HG03039 (cell line): ENCODE measurements around the gene NAALADL2.
A peak's percentile ranks its signal among the peaks of the same experiment; 100 is the strongest.
"Not testable (repeated sequence)": the region's sequence is repeated elsewhere in the genome, so short reads cannot be mapped to it uniquely, and the experiment has no call there.

Experiments
- ATAC-seq: cut with Tn5 transposase; IDR thresholded peaks from one replicate; pipeline ENCODE4 v1.9.1; 2021; ENCODE audit warnings: mild to moderate bottlenecking, moderate library complexity; ENCODE audit not compliant: unreplicated experiment

NAALADL2 gene

DNA sequence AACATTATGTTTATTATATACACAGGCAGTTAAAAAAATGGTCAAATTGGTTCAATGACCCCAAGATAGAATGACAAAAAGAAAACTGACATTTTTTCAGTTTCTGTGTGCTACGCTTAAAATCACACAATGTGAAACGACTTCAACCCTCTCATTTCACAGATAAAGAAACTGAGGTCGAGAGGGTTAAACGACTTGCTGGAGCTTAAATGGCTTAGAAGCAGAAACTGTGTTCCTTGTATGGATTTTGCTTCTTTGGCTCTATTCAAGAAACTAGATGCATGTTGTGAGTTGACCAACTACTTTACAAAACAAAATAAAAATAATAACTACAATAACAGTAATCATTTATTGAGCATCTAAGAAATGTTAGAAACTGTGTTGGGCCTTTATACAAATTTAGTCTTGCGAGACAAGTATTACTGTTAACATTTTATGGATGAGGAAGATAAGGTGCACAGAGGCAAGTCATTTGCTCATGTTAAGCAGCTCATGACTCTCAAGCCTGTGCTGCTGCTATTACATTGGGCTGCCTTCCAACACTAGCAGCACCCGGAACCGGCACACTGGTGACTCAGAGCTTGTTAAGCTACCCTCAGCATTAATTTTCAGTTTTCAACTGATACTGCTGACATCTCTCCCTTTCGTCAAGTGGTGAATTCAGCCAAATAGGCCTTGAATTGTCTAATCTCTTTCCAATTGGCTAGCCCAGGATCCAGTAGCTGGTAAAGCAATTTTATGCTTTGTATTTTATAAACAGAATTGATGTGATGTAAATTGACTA, 487.6 kb downstream of the NAALADL2 start:
- no peak for ATAC-seq

DNA sequence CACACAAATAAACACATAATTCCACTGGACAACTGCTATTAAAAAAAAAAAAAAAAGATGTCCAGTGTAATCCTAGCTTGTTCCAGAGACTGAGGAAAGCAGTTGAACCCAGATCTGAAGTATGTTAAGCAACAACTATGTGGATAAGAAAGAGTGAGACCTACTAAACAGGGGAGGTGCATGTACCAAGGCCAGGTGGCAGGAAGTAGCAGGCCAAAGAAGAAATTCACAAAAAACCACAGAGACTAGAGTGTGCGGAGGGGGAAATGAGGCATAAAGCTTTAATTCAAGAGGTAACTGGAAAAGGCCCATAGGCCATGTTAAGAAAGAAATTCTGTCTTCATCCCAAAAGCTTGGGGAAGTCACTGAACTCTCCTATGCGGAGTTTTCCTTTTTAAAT, 490.0 kb downstream of the NAALADL2 start:
- peak; percentile 49 for ATAC-seq

DNA sequence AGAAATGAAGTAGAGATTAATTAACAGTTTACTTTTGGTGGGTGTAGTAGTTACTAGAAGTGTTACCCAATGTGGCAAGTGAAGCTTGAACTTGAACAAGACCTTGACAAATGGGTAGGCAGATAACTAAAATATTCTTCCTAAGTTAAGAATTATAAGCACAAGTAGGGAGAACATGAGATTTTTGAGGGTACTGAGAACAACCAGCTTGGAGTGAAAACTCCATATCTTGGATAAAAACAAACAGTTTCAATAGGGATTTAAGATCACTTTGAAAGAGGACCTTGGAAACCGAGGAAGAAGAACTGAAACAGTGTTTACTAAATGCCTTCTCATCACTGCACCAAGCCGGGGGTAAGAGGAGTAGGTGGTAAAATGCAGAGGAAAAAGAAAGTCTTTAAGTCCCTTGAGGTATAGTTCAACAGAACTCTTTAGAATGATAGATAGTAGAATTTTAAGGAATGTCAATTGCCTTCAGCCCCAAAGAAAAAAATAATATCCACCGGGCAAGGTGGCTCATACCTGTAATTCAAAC, 496.7 kb downstream of the NAALADL2 start:
- no peak for ATAC-seq

DNA sequence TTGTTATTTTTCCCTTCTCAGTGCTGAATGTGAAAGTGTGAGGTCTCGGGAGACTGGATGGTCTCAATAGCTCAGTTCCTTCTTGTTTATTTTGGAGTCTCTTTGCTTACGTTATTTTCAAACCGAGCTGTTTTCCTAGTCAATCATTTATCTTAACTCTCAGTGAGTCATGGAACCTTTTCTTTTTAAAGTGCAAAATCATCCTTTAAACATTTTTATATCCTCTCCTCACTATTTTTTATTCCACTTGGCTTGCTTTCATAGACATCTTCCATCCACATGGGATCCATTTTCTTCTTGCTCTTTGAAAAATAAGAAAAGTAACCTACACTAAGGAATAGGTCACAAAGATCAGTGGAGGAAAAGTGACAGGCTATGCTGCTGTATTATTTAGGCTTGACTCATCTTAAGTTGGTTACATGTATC, 497.8 kb downstream of the NAALADL2 start:
- ATAC-seq, result no peak

DNA sequence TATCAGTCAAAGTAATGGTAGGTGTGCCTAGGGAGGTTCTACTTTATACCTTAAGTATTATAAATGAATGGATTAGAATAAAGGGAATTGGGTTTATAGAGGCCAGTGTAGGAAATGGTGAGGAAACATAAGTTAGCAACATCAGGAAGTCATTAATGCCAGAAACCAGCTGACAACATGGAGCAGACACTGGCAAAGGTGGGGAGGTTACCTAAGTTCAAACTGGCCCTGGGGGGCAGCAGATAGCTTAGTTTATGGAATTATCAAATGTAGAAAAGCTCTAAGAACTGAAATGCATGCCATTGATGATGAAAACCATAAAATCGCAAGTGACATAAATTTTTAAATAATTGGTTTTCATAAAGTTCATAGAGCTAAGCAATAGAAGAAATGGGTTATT, 498.6 kb downstream of the NAALADL2 start:
- ATAC-seq, result no peak

DNA sequence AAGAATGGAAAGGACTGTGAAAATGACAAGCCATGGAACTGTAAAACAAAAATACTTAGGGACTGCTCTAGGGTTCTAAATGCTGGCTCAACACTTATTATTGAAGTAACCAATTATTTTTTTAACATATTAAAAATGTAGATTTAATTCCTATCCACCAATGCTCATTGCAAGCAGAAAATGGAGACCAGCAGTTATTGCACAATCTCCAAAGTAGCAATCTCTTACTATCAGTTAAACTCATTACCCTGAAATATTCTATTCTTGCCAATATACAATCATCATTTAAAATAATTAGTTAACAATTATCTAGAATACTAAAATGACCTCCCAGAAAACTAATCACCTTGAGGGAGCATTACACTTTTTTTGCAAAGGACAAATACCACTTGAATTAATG, 499.8 kb downstream of the NAALADL2 start:
- ATAC-seq, result no peak

DNA sequence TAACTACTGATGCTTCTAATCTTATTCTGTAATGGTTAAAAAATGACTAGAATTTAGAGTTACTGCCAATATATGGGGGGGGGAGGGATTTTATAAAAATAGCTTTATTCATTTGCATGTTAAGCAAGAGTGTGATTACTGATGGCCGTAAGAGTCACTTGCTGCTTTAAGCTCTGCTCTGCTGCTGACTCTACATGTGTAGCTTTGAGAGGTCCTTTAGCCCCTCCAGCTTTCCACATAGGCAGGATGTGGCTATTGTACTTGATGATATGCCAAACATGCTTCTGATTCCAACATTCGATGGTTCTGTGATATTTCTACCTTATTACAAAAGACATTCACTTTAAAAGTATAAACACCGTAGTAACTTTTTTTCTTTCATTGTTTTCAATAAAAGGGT, 511.3 kb downstream of the NAALADL2 start:
- ATAC-seq, result not testable (repeated sequence)

DNA sequence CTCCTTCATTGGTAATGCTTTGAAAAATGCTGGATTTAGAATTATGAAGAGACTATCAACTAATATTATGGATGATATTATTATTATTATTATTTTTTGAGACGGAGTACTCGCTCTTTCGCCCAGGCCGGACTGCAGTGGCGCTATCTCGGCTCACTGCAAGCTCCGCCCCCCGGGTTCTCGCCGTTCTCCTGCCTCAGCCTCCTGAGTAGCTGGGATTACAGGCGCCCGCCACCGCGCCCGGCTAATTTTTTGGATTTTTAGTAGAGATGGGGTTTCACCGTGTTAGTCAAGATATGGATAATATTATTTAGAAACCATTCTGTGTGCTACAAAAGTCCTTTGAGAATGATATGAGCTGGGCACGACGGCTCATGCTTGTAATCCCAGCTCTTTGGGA, 512.1 kb downstream of the NAALADL2 start:
- not testable (repeated sequence) for ATAC-seq

DNA sequence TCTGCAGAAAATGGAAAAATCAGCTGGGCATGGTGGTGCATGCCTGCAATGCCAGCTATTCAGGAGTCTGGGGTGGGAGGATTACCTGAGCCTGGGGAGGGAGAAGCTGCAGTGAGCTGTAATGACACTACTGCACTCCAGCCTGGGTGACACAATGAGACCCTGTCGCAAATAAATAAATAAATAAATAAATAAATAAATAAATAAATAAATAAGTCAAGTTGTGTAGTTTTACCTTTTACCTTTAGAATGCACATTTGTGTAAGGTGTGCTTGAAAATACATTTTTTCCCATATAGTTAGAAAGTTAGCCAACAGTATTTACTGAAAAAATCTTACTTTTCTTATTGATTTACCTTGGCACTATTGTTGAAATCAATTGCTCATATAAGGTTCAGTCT, 515.6 kb downstream of the NAALADL2 start:
- ATAC-seq, result no peak

DNA sequence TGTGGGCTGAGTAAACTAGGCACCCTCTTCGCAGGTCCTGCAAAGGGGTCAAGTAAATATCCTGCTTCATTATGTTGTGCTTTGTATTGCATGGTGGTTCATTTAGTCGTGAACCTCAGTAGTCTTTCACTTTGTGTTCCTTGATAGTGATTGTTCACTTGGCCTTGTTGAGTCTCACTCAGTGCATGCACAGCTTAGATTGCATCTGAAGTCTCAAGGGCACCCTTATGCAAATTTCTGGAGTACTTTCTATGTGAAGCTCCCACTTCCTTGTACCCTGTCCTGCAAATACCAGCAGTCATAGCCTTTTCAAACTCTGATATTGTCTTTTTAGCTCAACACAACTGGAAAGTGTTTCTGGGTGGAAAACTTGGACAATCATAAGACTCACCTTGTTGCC, 519.2 kb downstream of the NAALADL2 start:
- peak; percentile 65 for ATAC-seq

DNA sequence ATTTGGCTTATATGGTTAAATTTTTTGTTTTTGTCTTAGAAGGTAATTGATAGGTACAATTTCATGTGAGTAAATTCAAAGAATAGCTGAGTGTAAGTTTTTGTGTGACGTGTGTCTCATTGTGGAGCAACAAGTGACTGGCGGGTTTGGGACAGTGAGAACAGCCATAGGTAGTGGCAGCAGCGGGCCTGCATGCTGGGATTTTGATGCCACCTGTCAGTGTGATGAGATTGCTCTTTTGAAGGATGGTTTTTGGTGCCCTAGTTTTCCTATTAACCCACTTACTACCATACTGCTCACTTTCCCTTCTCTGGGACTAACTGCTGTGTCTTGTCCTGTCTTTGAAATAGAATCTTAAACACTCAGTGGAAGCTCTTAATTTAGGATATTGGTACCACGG, 522.6 kb downstream of the NAALADL2 start:
- no peak for ATAC-seq

DNA sequence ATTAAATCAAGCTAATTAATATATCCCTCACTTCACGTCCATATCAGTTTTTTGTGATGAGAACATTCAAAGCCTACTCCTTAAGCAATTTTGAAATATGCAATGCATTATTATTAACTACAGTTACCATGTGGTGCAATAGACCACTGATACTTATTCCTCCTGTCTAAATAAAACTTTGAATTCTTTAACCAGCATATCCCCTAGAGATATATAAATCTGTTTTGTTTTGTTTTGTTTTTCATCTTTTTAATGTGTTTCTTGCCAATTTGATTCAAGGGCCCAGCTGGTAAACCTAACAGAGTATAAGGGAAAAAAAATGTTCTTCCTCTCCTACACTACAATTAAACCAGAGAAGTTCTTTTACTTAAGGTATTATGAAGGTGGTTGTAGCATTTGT, 524.2 kb downstream of the NAALADL2 start:
- ATAC-seq, result no peak

DNA sequence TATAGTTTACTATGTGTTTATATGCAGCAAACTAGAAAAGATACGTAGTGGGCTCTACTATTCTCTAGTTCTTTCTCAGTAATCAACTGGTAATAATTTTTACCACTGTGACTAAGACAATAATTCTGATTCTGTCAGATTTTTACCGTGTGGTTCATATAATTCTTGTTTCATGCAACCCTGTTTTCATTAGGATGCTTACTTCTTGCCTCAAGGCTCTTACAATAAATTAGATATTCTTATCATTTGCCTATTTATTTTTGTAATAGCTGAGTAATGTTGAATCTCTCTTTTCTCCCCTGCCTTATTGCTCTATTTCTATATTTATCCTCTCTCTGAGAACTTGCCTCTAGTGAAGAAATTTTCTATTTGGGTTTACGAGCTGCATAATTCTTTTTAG, 524.7 kb downstream of the NAALADL2 start:
- ATAC-seq, result no peak

DNA sequence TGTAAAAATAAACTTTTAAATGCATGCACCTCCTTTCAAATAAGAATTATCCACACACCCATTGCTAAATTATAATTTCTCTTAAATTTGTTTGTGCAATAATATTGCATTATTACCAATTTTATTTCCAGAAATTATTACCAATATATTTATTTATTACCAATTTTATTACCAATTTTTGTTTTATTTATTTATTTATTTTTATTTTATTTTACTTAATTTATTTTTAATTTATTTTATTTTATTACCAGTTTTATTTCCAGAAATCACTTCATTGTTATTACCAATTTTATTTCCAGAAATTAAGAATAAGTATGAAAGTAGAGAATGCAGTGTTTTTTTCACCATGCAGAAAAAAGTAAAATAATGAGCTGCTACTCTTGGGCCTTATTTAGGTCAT, 525.4 kb downstream of the NAALADL2 start:
- ATAC-seq, result no peak

DNA sequence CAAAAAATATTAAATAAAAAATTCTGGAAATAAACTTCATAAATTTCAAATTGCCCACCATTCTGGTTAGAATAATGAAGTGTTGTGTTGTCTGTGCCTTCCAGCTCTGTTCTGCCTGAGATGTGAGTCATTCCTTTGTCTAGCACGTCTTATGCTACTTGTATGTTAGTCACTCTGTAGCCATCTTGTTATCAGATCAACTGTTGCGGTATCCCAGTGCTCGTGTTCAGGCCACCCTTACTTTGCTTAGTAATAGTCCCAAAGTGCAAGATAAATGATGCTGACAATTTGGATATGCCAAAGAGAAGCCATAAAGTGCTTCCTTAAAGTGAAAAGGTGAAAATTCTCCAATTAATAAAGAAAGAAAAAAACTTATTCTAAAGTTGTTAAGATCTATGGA, 527.5 kb downstream of the NAALADL2 start:
- no peak for ATAC-seq

DNA sequence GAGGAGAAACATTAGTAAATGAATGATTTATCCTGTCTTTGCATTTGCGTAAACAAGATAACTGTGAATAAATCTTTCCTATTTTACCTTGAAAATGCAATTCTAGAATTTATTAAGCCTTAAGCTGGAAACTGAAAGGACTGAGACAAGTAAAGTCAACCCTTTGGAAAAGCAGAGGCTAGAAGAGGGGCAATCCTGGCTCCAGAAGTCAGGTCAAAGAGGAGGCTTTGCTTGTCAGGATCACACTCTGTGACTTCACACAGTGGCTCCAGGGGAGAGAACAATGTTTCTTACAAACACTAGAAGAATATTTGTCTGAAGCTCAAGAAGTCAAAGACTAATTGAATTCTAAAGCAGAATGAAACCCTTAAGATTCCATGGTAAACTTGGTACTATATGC, 530.4 kb downstream of the NAALADL2 start:
- no peak for ATAC-seq

DNA sequence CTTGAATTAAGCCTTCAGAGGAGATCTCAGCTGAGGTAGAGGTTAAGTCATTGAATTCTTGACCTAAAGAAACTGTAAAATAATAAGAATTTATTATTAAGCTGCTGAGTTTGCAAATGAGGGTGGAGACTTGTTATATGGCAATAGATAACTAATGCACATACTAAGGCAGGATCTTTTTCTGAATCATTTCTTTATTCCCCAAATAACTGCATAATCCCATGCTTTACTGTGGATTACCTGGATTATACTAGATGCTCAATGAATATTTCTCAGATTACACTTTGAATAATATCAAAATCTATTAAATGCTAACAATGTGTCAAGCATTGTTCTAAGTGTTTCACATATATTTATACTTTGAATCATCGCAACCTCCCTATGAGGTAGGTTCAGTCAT, 532.5 kb downstream of the NAALADL2 start:
- no peak for ATAC-seq

DNA sequence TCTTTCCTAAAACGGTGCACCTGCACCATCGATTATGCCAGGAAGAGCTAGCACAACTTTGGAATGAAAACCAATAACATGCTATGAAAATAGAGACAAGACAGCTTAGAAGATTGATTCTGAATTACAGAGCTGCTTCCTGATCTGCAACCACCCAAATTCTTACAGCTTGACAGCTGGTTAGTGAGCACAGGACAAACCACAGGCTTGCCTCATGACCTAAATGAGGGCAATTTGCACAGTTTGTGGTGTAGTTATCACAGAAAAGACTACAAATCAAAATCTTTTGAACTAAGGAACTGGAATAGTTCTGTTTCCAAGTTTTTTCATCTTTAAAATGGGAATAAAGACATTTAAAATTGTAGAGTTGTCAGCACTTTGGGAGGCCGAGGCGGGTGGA, 533.5 kb downstream of the NAALADL2 start:
- ATAC-seq, result no peak

DNA sequence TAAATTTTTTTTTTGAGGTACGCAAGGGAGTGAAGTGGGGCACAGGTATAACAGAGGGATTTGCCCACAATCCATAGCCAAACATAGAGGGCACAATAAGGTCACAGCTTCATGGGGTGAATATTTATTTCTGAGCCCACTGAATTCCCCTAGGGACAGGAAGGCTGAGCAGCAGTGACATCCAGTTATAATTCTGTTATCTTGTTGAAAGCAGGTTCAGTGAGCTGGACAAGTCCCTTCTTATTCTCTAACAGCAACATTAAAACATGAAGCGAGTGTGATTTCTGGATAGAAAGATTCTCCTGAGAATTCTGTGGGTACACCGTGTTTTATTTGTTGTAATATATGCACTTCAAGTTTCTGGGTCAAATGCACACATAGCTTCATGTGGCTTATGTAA, 538.2 kb downstream of the NAALADL2 start:
- no peak for ATAC-seq

DNA sequence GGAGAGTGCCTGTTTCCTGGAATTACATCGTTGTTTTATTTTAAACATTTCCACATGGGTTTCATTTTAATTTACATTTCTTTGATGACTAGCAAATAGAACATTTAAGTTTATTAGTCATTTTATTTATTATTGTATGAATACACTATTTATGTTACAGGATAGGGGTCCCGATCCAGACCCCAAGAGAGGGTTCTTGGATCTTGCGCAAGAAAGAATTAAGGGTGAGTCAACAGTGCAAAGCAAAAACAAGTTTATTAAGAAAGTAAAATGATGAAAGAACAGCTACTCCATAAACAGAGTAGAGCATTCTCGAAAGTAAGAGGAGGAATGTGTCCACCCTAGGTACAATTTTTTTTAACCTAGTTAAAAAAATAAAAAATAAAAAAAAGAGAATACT, 539.5 kb downstream of the NAALADL2 start:
- no peak for ATAC-seq

DNA sequence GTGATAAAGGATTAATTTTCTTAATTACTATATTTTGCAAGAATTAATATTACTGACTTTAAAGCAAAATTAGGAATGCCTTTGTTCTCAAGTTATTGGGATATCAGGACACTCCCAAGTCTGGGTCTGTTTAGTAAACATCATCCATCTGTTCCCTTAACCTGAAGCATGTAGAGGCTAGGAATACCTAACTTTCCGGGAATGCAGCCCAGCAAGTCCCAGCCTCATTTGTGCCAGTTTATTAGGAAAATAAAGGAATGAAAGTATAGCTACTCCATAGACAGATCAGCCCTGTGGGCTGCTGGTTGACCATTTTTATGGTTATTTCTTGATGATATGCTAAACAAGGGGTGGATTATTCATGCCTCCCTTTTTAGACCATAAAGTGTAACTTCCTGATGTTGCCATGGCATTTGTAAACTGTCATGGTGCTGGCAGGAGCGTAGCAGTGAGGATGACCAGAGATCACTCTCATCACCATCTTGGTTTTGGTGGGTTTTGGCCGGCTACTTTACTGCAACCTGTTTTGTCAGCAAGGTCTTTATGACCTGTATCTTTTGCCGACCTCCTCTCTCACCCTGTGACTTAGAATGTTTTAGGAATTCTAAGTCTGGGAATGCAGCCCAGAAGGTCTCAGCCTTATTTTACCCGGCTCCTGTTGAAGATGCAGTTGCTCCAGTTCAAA, 540.2 kb downstream of the NAALADL2 start:
- ATAC-seq, result no peak

DNA sequence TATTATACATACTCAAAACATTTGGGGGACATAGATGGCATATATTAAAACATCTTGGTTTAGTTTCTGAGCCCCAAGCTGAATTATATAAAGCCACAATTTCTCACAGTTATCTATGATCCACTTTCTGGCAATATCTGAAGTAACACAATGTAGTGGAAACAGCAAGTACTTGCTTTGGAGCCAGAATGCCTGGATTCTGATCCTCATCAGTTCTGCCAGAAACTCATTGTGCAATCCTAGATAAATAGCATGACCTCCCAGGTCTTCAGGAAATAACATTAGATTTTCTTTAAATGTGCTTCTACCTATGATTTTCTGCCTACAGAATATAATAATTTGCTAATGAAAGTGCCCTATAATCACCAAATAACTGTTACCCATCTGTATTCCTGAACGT, 544.9 kb downstream of the NAALADL2 start:
- ATAC-seq, result no peak
